HEK293 (cell line): Measurements from ENCODE around the gene TFDP3.

ENCODE experiments used
- ZNF791 ChIP-seq: fragments of 450-650 bp; formaldehyde crosslinking; IDR thresholded peaks from 2 replicates; pipeline ENCODE4 v1.5.1; 2016; ENCODE audit warnings: missing biosample characterization, missing genetic modification characterization
- TF ChIP-seq, protein P1 (sequence below): fragments of 450-650 bp; formaldehyde crosslinking; IDR thresholded peaks from 2 replicates; pipeline ENCODE4 v1.5.1; 2016; ENCODE audit warnings: missing biosample characterization, missing genetic modification characterization

- TF ChIP-seq, protein P1, sequence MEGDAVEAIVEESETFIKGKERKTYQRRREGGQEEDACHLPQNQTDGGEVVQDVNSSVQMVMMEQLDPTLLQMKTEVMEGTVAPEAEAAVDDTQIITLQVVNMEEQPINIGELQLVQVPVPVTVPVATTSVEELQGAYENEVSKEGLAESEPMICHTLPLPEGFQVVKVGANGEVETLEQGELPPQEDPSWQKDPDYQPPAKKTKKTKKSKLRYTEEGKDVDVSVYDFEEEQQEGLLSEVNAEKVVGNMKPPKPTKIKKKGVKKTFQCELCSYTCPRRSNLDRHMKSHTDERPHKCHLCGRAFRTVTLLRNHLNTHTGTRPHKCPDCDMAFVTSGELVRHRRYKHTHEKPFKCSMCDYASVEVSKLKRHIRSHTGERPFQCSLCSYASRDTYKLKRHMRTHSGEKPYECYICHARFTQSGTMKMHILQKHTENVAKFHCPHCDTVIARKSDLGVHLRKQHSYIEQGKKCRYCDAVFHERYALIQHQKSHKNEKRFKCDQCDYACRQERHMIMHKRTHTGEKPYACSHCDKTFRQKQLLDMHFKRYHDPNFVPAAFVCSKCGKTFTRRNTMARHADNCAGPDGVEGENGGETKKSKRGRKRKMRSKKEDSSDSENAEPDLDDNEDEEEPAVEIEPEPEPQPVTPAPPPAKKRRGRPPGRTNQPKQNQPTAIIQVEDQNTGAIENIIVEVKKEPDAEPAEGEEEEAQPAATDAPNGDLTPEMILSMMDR (tag by site-specific recombination), result no peak
- TF ChIP-seq ZNF791 (tag by site-specific recombination), result no peak
Observed at GRCh38 chrX:133235830-133236229, 17.7 kb upstream of the TFDP3 start.
